NCI-H2081 (cell line): ENCODE data around the gene ALKBH4.
A peak's percentile ranks its signal among the peaks of the same experiment; 100 is the strongest.
"Not testable (repeated sequence)": the region's sequence is repeated elsewhere in the genome, so short reads cannot be mapped to it uniquely, and the experiment has no call there.

Source experiments
- DNase-seq, 2 experiments: peaks; one replicate each; lab custom pipeline; 2025; lab: John Stamatoyannopoulos, UW

Gene ALKBH4, protein sequence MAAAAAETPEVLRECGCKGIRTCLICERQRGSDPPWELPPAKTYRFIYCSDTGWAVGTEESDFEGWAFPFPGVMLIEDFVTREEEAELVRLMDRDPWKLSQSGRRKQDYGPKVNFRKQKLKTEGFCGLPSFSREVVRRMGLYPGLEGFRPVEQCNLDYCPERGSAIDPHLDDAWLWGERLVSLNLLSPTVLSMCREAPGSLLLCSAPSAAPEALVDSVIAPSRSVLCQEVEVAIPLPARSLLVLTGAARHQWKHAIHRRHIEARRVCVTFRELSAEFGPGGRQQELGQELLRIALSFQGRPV

GRCh38 chr7:102464577-102465280, at the start of gene ALKBH4, which contains the start of gene LRWD1:
Gene ALKBH4, minus strand, starts transcription at chr7:102464863. Its CDS starts 27 bp downstream, at chr7:102464836.
Gene LRWD1, plus strand, starts transcription at chr7:102464984. Its CDS starts 97 bp downstream, at chr7:102465081.
- DNase-seq: peak; percentile 92 to 94

- not testable (repeated sequence) for DNase-seq
These were observed 48.1 kb upstream of the ALKBH4 start for GRCh38 chr7:102512642-102513221.

DNA sequence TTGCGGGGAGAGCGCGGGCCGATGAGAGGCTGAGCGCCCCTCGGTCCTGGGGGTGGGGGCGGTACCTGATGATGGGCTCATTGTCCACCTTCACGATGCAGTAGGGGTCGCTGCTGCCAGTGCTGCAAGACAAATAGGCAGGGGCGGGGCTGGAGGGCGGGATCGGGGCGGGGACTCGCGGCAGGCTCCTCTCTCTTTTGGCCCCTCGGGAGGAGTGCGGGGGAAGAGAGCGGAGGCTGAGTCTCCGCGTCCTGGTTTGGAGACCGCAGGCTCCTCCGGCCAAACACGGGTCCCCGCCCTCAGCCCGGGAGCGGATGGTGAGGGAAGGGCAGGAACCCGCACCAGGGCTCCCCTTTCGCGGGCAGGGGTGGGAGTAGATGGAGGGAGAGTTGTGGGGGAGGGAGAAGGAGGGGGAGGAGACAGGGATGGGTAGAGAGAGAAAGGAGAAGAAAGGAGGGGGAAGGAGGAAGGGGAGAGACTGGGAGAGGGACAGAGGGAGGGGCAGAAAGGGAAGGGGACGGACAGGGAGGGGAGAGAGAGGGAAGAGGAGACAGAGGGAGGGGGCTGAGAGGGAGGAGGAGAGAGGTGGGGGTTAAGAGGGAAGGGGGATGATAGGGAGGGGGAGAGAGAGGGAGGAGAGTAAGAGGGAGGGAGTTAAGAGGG, 47.3 kb upstream of the ALKBH4 start:
- not testable (repeated sequence) for DNase-seq

GRCh38 chr7:102510575-102510974, 45.9 kb upstream of the ALKBH4 start:
- not testable (repeated sequence) for DNase-seq

DNA sequence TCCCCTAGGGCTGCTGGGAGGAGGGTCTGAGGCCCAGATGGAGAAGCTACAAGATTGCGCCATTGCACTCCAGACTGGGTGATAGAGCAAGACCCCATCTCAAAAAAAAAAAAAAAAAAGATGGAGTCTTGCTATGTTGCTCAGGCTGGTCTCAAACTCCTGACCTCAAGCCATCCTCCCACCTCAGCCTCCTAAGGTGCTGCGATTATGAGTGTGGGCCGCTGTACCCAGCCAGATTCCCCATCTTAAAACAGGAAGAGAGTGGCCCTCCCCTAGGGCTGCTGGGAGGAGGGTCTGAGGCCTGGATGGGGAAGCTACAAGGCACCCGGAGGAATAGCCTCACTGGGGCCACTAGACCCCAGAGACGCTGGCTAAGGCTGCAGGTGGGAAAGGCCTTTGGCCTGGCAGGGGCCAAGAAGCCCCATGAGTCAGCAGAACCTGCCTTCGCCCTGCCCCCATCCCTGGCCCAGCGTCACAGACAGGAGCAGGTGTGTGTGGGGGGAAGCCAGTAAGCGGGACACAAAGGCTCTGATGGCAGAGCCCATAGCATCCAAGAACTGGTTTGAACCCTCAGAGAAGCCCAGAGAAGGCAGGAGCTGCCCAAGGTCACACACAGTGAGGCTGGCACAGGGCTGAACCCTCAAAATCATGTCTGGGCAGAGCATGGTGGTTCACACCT, 42.9 kb upstream of the ALKBH4 start:
- not testable (repeated sequence) for DNase-seq

- DNase-seq: not testable (repeated sequence)
These were observed 40.9 kb upstream of the ALKBH4 start for GRCh38 chr7:102505298-102506185.

- DNase-seq: not testable (repeated sequence)
These were observed 38.5 kb upstream of the ALKBH4 start for GRCh38 chr7:102503141-102503540.

DNA sequence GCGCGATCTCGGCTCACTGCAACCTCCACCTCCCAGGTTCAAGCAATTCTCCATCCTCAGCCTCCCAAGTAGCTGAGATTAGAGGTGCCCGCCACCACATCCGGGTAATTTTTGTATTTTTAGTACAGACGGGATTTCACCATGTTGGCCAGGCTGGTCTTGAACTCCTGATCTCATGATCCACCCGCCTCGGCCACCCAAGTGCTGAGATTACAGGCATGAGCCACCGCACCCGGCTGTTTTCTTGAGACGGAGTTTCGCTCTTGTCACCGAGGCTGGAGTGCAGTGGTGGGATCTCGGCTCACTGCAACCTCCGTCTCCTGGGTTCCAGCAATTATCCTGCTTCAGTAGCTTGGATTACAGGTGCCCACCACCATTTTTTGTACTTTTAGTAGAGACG, 33.7 kb upstream of the ALKBH4 start:
- not testable (repeated sequence) for DNase-seq

DNA sequence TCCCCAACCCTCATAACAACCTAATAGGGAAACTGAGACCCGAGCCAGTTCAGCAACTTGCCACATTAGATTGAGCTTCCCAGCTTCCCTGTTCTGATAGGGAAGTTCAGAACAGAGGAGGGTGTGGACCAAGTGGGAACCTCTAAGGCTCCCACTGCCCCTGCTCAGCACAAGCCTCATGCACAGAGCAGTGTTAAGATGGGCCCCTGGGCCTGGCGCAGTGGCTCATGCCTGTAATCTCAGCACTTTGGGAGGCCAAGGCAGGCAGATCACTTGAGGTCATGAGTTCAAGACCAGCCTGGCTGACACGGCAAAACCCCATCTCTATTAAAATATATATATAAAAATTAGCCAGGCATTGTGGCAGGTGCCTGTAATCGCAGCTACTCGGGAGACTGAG, 32.6 kb upstream of the ALKBH4 start:
- DNase-seq: not testable (repeated sequence)

- not testable (repeated sequence) for DNase-seq
These were observed 32.2 kb upstream of the ALKBH4 start for GRCh38 chr7:102496861-102497260.

GRCh38 chr7:102494473-102495149, 29.9 kb upstream of the ALKBH4 start:
- DNase-seq: not testable (repeated sequence)

- DNase-seq: not testable (repeated sequence)
These were observed 29.4 kb upstream of the ALKBH4 start for GRCh38 chr7:102494026-102494425.

DNA sequence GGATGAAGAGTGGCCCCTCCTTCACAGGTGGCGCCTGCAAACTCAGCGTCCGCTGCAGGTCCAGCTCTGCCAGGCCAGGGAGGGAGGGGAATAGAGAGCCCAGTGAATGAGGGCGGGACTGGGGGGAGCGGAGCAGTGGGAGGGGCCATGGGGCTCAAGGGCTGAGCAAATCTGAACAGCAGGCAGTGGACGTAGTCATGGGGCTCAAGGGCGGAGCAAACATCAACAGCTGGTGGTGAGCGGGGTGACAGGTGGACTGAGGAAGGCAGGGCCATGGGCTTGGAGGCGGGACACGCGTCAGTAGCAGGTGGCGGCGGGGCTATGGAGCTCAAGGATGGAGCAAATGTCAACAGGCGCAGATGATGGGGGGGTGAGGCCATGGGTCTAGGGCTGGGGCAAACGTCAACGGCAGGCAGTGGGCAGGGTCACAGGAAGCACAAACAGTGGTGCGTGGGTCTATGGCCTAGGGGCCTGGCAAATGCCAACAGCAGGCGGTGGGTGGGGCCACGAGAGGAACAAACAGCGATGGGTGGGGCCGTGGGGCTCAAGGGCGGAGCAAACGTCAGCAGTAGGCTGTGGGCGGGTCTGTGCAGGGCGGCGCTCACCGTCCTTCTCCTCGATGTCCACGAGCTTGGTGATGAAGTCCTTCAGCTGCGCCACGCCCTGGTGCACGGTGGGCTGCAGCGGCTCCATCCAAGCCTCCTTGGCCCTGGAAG, 28.7 kb upstream of the ALKBH4 start:
- not testable (repeated sequence) for DNase-seq

DNA sequence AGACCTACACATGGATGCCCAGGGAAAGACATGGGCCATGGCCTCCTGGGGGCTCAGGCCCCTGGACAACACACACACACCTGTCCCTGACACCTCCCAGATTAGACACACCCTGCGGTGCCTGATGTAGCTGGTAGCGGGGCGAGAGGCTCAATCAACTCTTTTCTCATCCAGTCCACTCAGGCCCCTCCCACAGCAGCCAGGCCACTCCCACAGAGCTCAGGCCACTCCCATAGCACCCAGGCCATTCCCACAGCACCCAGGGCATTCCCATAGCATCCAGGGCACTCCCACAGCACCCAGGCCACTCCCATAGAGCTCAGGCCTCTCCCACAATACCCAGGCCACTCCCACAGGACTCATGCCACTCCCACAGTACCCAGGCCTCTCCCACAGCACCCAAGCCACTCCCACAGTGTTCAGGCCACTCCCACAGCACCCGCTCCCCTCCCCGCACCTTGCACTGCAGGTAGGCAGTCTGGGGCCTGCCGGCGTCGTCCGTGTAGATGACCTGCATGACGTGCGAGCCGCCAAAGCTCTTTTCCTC, 25.9 kb upstream of the ALKBH4 start:
- not testable (repeated sequence) for DNase-seq

DNA sequence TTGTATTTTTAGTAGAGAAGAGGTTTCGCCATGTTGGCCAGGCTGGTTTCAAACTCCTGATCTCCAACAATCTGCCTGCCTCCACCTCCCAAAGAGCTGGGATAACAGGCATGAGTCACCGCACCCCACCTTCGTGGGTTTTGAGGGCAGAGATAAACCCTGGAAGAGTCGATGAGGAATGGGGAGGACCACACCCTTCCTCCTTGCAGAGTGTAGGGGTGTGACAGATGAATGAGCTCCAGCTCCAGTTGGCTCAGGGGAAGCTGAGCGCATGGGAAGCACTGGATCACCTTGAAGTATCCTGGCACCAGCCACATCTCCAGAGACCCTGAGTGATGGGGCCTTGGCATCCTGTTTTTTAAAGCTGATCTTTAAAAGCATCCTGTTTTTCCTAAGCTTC, 19.7 kb upstream of the ALKBH4 start:
- not testable (repeated sequence) for DNase-seq

- not testable (repeated sequence) for DNase-seq
These were observed 17.3 kb upstream of the ALKBH4 start for GRCh38 chr7:102481962-102482361.

GRCh38 chr7:102479982-102480637, 15.4 kb upstream of the ALKBH4 start:
- not testable (repeated sequence) for DNase-seq

GRCh38 chr7:102479209-102479584, 14.5 kb upstream of the ALKBH4 start:
- DNase-seq: not testable (repeated sequence)
